Upper lobe of left lung (tissue), 6 donors: ENCODE data around the gene TRHDE. TPM values are rescaled to one million over a fixed set of nuclear protein-coding genes. Genes with fewer than 3 reads are reported as not detected.

Experiments used
- ATAC-seq, 2 donors: fragments of 200-7000 bp; cut with Tn5 transposase; one replicate each; pipeline ENCODE4 v1.9.1; 2022; ENCODE audit warnings: mild to moderate bottlenecking in 2 of 2, moderate library complexity in 2 of 2; ENCODE audit not compliant: low FRiP score in 2 of 2
- DNase-seq, 2 donors: peaks; one replicate each; pipeline ENCODE4 v3.0.0-alpha.2; 2019 to 2020
- H3K27ac ChIP-seq, 4 donors: fragments of 200-600 bp; sonication (generic); one replicate each; pipeline ENCODE4 v1.5.1; 2016 to 2019
- H3K27me3 ChIP-seq, 4 donors: fragments of 200-600 bp; sonication (generic); one replicate each; pipeline ENCODE4 v1.5.1; 2017 to 2019
- H3K36me3 ChIP-seq, 4 donors: fragments of 200-600 bp; sonication (generic); one replicate each; pipeline ENCODE4 v1.5.1; 2016 to 2019
- H3K4me1 ChIP-seq, 4 donors: fragments of 200-600 bp; sonication (generic); one replicate each; pipeline ENCODE4 v1.5.1; 2018 to 2019
- H3K4me3 ChIP-seq, 4 donors: fragments of 200-600 bp; sonication (generic); one replicate each; pipeline ENCODE4 v1.5.1; 2017 to 2019; ENCODE audit warnings: mild to moderate bottlenecking in 2 of 4, moderate library complexity in 1 of 4
- H3K9me3 ChIP-seq, 4 donors: fragments of 200-600 bp; sonication (generic); one replicate each; pipeline ENCODE4 v1.5.1; 2018 to 2019
- EP300 ChIP-seq, 4 donors: sonication (generic); formaldehyde crosslinking; IDR thresholded peaks; one replicate each; pipeline ENCODE4 v1.5.1; 2017; ENCODE audit warnings: antibody characterized with exemption in 4 of 4, control low read depth in 2 of 4
- POLR2A ChIP-seq, 4 donors: fragments of 450-650 bp; IDR thresholded peaks; one replicate each; pipeline ENCODE4 v1.5.1; 2016 to 2017; ENCODE audit warnings: antibody characterized with exemption in 4 of 4, mild to moderate bottlenecking in 2 of 4
- POLR2AphosphoS5 ChIP-seq, 2 donors: sonication (generic); formaldehyde crosslinking; IDR thresholded peaks; one replicate each; pipeline ENCODE4 v1.5.1; 2017; ENCODE audit warnings: antibody characterized with exemption in 2 of 2
- WGBS, 2 donors: methylation state at CpG; one replicate each; pipeline ENCODE4 v1.1.5; 2017 to 2018; 5-methylcytosine and 5-hydroxymethylcytosine counted together
- total RNA-seq, 6 donors: library from RNA; depleted of rRNA in 4 of 6; stranded (reverse); fragments of >200 nt in 4 of 6; gene quantifications; one replicate each; pipeline versions ENCODE4 v1.1.0 to v1.2.1, GENCODE V29; 2016 to 2021
- TF ChIP-seq, protein P1 (sequence below), 6 experiments: fragments of 450-650 bp in 4 of 6; fragments of 200-600 bp in 2 of 6; sonication (generic) in 2 of 6; IDR thresholded peaks; one replicate each; pipeline ENCODE4 v1.5.1; 2016 to 2019; ENCODE audit warnings: antibody characterized with exemption in 6 of 6
- donor health status: DM: no; HTN: no; CAD: no; lungs with moderate emphysema.
- donor health status: DM: no; HTN: yes; CAD: no; lungs with severe emphysema.

Gene TRHDE
- total RNA-seq, 6 donors from 2014 or later, result 2.9 to 21.0 (median 14.3) TPM

GRCh38 chr12:72291175-72291574 lies 19.0 kb downstream of the TRHDE start:
- ATAC-seq, result no peak
- TF ChIP-seq POLR2A (IDR thresholded peaks at IDR 0.05) (no peak), EP300 (IDR thresholded peaks at IDR 0.05) (no peak), POLR2AphosphoS5 (IDR thresholded peaks at IDR 0.05) (no peak)
- TF ChIP-seq, protein P1, sequence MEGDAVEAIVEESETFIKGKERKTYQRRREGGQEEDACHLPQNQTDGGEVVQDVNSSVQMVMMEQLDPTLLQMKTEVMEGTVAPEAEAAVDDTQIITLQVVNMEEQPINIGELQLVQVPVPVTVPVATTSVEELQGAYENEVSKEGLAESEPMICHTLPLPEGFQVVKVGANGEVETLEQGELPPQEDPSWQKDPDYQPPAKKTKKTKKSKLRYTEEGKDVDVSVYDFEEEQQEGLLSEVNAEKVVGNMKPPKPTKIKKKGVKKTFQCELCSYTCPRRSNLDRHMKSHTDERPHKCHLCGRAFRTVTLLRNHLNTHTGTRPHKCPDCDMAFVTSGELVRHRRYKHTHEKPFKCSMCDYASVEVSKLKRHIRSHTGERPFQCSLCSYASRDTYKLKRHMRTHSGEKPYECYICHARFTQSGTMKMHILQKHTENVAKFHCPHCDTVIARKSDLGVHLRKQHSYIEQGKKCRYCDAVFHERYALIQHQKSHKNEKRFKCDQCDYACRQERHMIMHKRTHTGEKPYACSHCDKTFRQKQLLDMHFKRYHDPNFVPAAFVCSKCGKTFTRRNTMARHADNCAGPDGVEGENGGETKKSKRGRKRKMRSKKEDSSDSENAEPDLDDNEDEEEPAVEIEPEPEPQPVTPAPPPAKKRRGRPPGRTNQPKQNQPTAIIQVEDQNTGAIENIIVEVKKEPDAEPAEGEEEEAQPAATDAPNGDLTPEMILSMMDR (IDR thresholded peaks at IDR 0.05), result no peak

GRCh38 chr12:72293701-72294100 lies 21.5 kb downstream of the TRHDE start:
- H3K27ac ChIP-seq, result no peak overlapping the region
- H3K4me3 ChIP-seq, result no peak overlapping the region
- ATAC-seq (no peak), DNase-seq (peak in 1 of 2 donors; percentile 15)
- no peaks in the 10 kb centered on the region for H3K36me3 ChIP-seq
- WGBS, 2 donors, result 91 to 95% methylated on average over 5 to 6 of the region's 6 CpGs
- TF ChIP-seq, protein P1 (IDR thresholded peaks at IDR 0.05), result no peak
- no peak for TF ChIP-seq POLR2A (IDR thresholded peaks at IDR 0.05)
- no peak for TF ChIP-seq EP300 (IDR thresholded peaks at IDR 0.05)
- TF ChIP-seq POLR2AphosphoS5 (IDR thresholded peaks at IDR 0.05), result no peak
- H3K27me3 ChIP-seq, result no peaks in the 10 kb centered on the region
- H3K9me3 ChIP-seq, result no peaks in the 10 kb centered on the region
- no peaks in the 10 kb centered on the region for H3K4me1 ChIP-seq

More at GRCh38 chr12:72291175-72291574, 19.0 kb downstream of the TRHDE start:
- H3K4me3 ChIP-seq, result no peak overlapping the region
- H3K27me3 ChIP-seq, result no peaks in the 10 kb centered on the region
- WGBS, 2 donors, result 88 to 89% methylated on average over 5 of the region's 5 CpGs
- no peaks in the 10 kb centered on the region for H3K4me1 ChIP-seq
- H3K36me3 ChIP-seq, result no peaks in the 10 kb centered on the region
- H3K27ac ChIP-seq, result no peak overlapping the region
- no peaks in the 10 kb centered on the region for H3K9me3 ChIP-seq
- no peak for DNase-seq

- ATAC-seq, result no peak
- TF ChIP-seq EP300 (IDR thresholded peaks at IDR 0.05), result no peak
- no peak for TF ChIP-seq POLR2AphosphoS5 (IDR thresholded peaks at IDR 0.05)
- TF ChIP-seq, protein P1 (IDR thresholded peaks at IDR 0.05), result no peak
- no peak for TF ChIP-seq POLR2A (IDR thresholded peaks at IDR 0.05)
- no peaks in the 10 kb centered on the region for H3K4me1 ChIP-seq
- no peaks in the 10 kb centered on the region for H3K9me3 ChIP-seq
- 77 to 87% methylated on average over 3 to 8 of the region's 8 CpGs for WGBS, 2 donors
- H3K27ac ChIP-seq, result no peak overlapping the region
- no peaks in the 10 kb centered on the region for H3K36me3 ChIP-seq
- no peak overlapping the region for H3K4me3 ChIP-seq
- no peaks in the 10 kb centered on the region for H3K27me3 ChIP-seq
- DNase-seq, result peak in 1 of 2 donors; percentile 59
These were observed 22.9 kb downstream of the TRHDE start for GRCh38 chr12:72295101-72295500.

GRCh38 chr12:72295744-72296143 lies 23.6 kb downstream of the TRHDE start:
- Histone ChIP-seq H3K36me3 (no peaks in the 10 kb centered on the region), H3K27ac (no peak overlapping the region), H3K4me3 (no peak overlapping the region), H3K27me3 (no peaks in the 10 kb centered on the region), H3K4me1 (no peaks in the 10 kb centered on the region), H3K9me3 (no peaks in the 10 kb centered on the region)
- ATAC-seq, result no peak
- WGBS, 2 donors, result 83 to 88% methylated on average over 2 of the region's 2 CpGs
- no peak for TF ChIP-seq POLR2AphosphoS5 (IDR thresholded peaks at IDR 0.05)
- no peak for DNase-seq

- H3K4me3 ChIP-seq, result no peak overlapping the region
- no peaks in the 10 kb centered on the region for H3K36me3 ChIP-seq
- no peak for ATAC-seq
- no peaks in the 10 kb centered on the region for H3K4me1 ChIP-seq
- no peak for TF ChIP-seq POLR2A (IDR thresholded peaks at IDR 0.05)
- H3K9me3 ChIP-seq, result no peaks in the 10 kb centered on the region
- DNase-seq, result no peak
- no peak overlapping the region for H3K27ac ChIP-seq
- H3K27me3 ChIP-seq, result no peaks in the 10 kb centered on the region
- WGBS, 2 donors, result 62 to 74% methylated on average over 2 of the region's 2 CpGs
These were observed 24.2 kb downstream of the TRHDE start for GRCh38 chr12:72296389-72296788.

DNA sequence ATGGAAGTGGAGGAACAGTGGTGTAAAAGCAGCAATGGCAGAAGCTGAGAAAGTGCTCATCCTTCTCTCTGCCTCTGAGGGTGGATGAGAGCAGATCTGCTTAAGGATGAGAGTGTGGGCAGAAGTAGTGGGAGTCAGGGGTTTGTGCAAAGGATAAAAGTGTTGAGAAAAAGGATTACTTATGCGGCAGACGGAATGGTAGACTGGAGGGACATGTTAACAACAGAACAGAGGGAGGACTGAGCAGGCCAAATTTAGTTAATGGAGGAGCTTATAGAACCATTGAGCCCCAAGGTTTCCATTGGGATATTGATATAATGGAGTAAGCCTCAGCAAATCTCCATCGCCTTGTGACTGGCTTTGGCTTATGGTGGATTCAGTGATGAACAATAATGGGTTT lies 25.5 kb downstream of the TRHDE start:
- H3K27ac ChIP-seq, result no peak overlapping the region
- DNase-seq (no peak), ATAC-seq (no peak)
- H3K27me3 ChIP-seq, result no peaks in the 10 kb centered on the region
- no peaks in the 10 kb centered on the region for H3K4me1 ChIP-seq
- H3K9me3 ChIP-seq, result no peaks in the 10 kb centered on the region
- no peak overlapping the region for H3K4me3 ChIP-seq
- no peaks in the 10 kb centered on the region for H3K36me3 ChIP-seq
- TF ChIP-seq, protein P1 (IDR thresholded peaks at IDR 0.05), result no peak
- TF ChIP-seq POLR2A (IDR thresholded peaks at IDR 0.05) (no peak), EP300 (IDR thresholded peaks at IDR 0.05) (no peak)
- WGBS, 2 donors, result 61 to 63% methylated on average over 3 of the region's 3 CpGs
